Esophagus muscularis mucosa (tissue), 4 donors: ENCODE data around the gene UMPS. TPM values are rescaled to one million over a fixed set of nuclear protein-coding genes. Genes with fewer than 3 reads are reported as not detected.

Experiments used
- DNase-seq: peaks from one replicate; pipeline ENCODE4 v3.0.0-alpha.2; 2017; ENCODE audit errors: extremely low spot score
- H3K27ac ChIP-seq, 4 donors: fragments of 200-600 bp; sonication (generic); replicated peaks in 1 of 4; 1 replicate in 3 of 4; 2 replicates in 1 of 4; pipeline ENCODE4 v1.5.1; 2016 to 2019; ENCODE audit warnings: mild to moderate bottlenecking in 1 of 4
- H3K27me3 ChIP-seq, 4 donors: fragments of 200-600 bp; sonication (generic); one replicate each; pipeline versions ENCODE4 v1.5.1 to v1.6.0; 2016 to 2019
- H3K36me3 ChIP-seq, 4 donors: fragments of 200-600 bp; sonication (generic); one replicate each; pipeline ENCODE4 v1.5.1; 2016 to 2019
- H3K4me1 ChIP-seq, 4 donors: fragments of 200-600 bp; sonication (generic); one replicate each; pipeline ENCODE4 v1.5.1; 2016 to 2019
- H3K4me3 ChIP-seq, 4 donors: fragments of 200-600 bp; sonication (generic); 1 replicate in 2 of 4; 2 replicates in 2 of 4; pipeline ENCODE4 v1.5.1; 2016 to 2019; ENCODE audit warnings: mild to moderate bottlenecking in 4 of 4, moderate library complexity in 1 of 4
- H3K9me3 ChIP-seq, 4 donors: fragments of 200-600 bp; sonication (generic); 1 replicate in 3 of 4; 2 replicates in 1 of 4; pipeline ENCODE4 v1.5.1; 2016 to 2019
- EP300 ChIP-seq: sonication (generic); formaldehyde crosslinking; IDR thresholded peaks from one replicate; pipeline ENCODE4 v1.6.1; 2017; ENCODE audit warnings: antibody characterized with exemption
- POLR2A ChIP-seq: fragments of 450-650 bp; IDR thresholded peaks from one replicate; pipeline ENCODE4 v1.6.1; 2017; ENCODE audit warnings: antibody characterized with exemption, moderate library complexity, mild to moderate bottlenecking, low read depth
- POLR2AphosphoS5 ChIP-seq, 2 donors: sonication (generic); formaldehyde crosslinking; IDR thresholded peaks; one replicate each; pipeline ENCODE4 v1.6.1; 2017; ENCODE audit warnings: antibody characterized with exemption in 2 of 2
- WGBS: methylation state at CpG from one replicate; pipeline ENCODE4 v1.1.5; 2018; 5-methylcytosine and 5-hydroxymethylcytosine counted together
- intact Hi-C: fragments of 100-400 bp; cut with DNase I; formaldehyde crosslinking; loops from one replicate; pipeline ENCODE4 v1.15.1; 2023
- total RNA-seq, 4 donors: library from RNA; depleted of rRNA; stranded (reverse); fragments of >200 nt; gene quantifications; one replicate each; pipeline versions ENCODE4 v1.1.0 to v1.2.1, GENCODE V29; 2016
- TF ChIP-seq, protein P1 (sequence below), 3 experiments: fragments of 200-600 bp in 2 of 3; fragments of 450-650 bp in 1 of 3; sonication (generic) in 2 of 3; IDR thresholded peaks; one replicate each; pipeline ENCODE4 v1.5.1; 2017 to 2019; ENCODE audit warnings: antibody characterized with exemption in 3 of 3, mild to moderate bottlenecking in 2 of 3, moderate library complexity in 1 of 3

Gene UMPS
- total RNA-seq, 4 donors from 2014 or later: 9.1 to 34.3 (median 21.1) TPM

DNA sequence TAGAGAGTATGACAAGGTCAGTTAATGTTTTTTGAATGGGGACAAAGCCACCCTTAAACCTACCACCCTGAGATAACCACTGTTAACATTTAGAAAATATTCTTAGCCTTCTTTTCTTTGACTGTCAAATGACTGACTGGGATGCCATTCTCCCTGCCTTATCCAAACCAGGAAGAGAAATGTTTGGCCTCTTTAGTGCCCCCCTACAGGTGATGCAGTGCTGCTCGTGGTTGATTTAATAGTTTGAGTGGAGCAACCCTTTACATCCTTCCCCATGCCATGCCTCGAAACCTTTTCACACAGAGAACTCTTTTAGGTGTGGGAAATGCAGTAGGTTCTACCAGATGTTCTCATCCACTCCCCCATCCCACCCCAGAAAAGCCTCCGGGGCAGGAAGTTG, 38.7 kb upstream of the UMPS start:
- no peak overlapping the region for H3K4me3 ChIP-seq
- H3K27me3 ChIP-seq: no peaks in the 10 kb centered on the region
- TF ChIP-seq, protein P1, sequence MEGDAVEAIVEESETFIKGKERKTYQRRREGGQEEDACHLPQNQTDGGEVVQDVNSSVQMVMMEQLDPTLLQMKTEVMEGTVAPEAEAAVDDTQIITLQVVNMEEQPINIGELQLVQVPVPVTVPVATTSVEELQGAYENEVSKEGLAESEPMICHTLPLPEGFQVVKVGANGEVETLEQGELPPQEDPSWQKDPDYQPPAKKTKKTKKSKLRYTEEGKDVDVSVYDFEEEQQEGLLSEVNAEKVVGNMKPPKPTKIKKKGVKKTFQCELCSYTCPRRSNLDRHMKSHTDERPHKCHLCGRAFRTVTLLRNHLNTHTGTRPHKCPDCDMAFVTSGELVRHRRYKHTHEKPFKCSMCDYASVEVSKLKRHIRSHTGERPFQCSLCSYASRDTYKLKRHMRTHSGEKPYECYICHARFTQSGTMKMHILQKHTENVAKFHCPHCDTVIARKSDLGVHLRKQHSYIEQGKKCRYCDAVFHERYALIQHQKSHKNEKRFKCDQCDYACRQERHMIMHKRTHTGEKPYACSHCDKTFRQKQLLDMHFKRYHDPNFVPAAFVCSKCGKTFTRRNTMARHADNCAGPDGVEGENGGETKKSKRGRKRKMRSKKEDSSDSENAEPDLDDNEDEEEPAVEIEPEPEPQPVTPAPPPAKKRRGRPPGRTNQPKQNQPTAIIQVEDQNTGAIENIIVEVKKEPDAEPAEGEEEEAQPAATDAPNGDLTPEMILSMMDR (IDR thresholded peaks at IDR 0.05): no peak
- TF ChIP-seq EP300: no peak
- TF ChIP-seq POLR2AphosphoS5 (IDR thresholded peaks at IDR 0.05): no peak
- TF ChIP-seq POLR2A: no peak
- H3K4me1 ChIP-seq: peaks cover 0 to 7% (median 2%) of the 10 kb centered on the region in 4 donors
- no peaks in the 10 kb centered on the region for H3K9me3 ChIP-seq
- WGBS: 65% methylated on average over 3 of the region's 3 CpGs
- H3K36me3 ChIP-seq: peaks cover 0 to 5% (median 0%) of the 10 kb centered on the region in 4 donors
- DNase-seq: no peak
- no peak overlapping the region for H3K27ac ChIP-seq
- intact Hi-C loops: no loop called here

GRCh38 chr3:124694486-124694885, 35.8 kb upstream of the UMPS start:
- intact Hi-C loops: no loop called here
- no peak for DNase-seq
- Histone ChIP-seq H3K36me3 (peaks cover 0 to 21% (median 0%) of the 10 kb centered on the region in 4 donors), H3K27ac (no peak overlapping the region), H3K4me3 (no peak overlapping the region), H3K9me3 (no peaks in the 10 kb centered on the region), H3K27me3 (no peaks in the 10 kb centered on the region), H3K4me1 (no peaks in the 10 kb centered on the region)
- WGBS: 97% methylated on average over 3 of the region's 5 CpGs
- TF ChIP-seq, protein P1 (IDR thresholded peaks at IDR 0.05): no peak
- TF ChIP-seq EP300: no peak
- TF ChIP-seq POLR2A: no peak
- TF ChIP-seq POLR2AphosphoS5 (IDR thresholded peaks at IDR 0.05): no peak

DNA sequence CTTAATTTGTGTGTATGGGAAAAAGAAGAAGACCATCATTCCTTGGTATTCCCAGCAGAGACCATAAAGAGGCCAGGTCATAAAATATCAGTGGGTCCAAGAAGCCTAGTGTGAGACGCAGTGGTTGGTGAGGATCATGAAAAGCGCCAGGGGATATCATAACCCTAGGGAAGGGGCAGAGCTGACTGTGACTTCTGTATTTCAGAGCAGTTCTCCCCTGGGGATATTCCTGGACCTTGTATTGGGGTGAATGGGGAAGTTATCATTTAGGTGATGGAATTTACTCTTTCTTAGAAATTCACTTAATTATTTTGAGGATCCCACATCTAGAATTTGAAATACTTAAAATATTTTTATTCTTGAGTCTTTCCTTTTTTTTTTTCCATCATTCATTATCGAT, 34.9 kb upstream of the UMPS start:
- 95% methylated on average over 3 of the region's 3 CpGs for WGBS
- Histone ChIP-seq H3K9me3 (no peaks in the 10 kb centered on the region), H3K4me3 (no peak overlapping the region), H3K27me3 (no peaks in the 10 kb centered on the region), H3K4me1 (no peaks in the 10 kb centered on the region), H3K27ac (no peak overlapping the region), H3K36me3 (peaks cover 0 to 21% (median 0%) of the 10 kb centered on the region in 4 donors)
- intact Hi-C loops: no loop called here
- DNase-seq: no peak
- TF ChIP-seq POLR2A (no peak), POLR2AphosphoS5 (IDR thresholded peaks at IDR 0.05) (no peak), EP300 (no peak)
- TF ChIP-seq, protein P1 (IDR thresholded peaks at IDR 0.05): no peak

- TF ChIP-seq, protein P1 (IDR thresholded peaks at IDR 0.05): no peak
- no peak for TF ChIP-seq POLR2A
- no peak for TF ChIP-seq POLR2AphosphoS5 (IDR thresholded peaks at IDR 0.05)
- no peak for TF ChIP-seq EP300
- WGBS: 88% methylated on average over 4 of the region's 4 CpGs
- H3K4me1 ChIP-seq: no peaks in the 10 kb centered on the region
- intact Hi-C loops: no loop called here
- no peaks in the 10 kb centered on the region for H3K9me3 ChIP-seq
- H3K4me3 ChIP-seq: no peak overlapping the region
- H3K36me3 ChIP-seq: peaks cover 0 to 21% (median 0%) of the 10 kb centered on the region in 4 donors
- no peaks in the 10 kb centered on the region for H3K27me3 ChIP-seq
- DNase-seq: no peak
- H3K27ac ChIP-seq: no peak overlapping the region
Measured at GRCh38 chr3:124696006-124696405, 34.2 kb upstream of the UMPS start.

DNA sequence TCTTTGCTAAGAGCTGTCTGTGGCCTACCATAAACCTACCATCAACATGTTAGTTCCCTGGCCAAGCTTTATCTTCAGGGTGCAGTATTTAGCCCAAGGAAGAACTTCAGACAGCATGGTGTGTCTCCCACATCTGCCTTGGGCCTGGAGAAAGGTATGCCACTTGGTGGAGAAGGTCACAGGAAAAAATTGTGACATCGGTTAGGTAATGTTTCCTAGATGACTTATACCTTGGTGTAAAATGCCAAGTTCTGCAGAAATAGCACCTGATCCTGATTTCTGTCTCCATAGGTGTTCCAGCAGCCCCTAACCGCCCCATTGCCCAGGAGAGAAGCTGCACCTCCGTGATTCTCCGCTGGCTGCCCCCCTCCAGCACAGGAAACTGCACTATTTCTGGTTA, 33.0 kb upstream of the UMPS start:
- Histone ChIP-seq H3K4me3 (no peak overlapping the region), H3K27ac (no peak overlapping the region), H3K36me3 (peaks cover 0 to 21% (median 0%) of the 10 kb centered on the region in 4 donors), H3K4me1 (no peaks in the 10 kb centered on the region), H3K9me3 (no peaks in the 10 kb centered on the region), H3K27me3 (no peaks in the 10 kb centered on the region)
- no peak for DNase-seq
- no peak for TF ChIP-seq POLR2A
- TF ChIP-seq POLR2AphosphoS5 (IDR thresholded peaks at IDR 0.05): no peak
- no peak for TF ChIP-seq EP300
- TF ChIP-seq, protein P1 (IDR thresholded peaks at IDR 0.05): no peak
- intact Hi-C loops: no loop called here
- 96% methylated on average over 4 of the region's 4 CpGs for whole genome bisulfite sequencing
